Prostate gland (tissue), 2 donors: ENCODE data around the gene CNTNAP1.

Experiments used
- CTCF ChIP-seq, 4 experiments: fragments of 200-600 bp in 2 of 4; fragments of 450-650 bp in 2 of 4; sonication (generic) in 2 of 4; IDR thresholded peaks; 1 replicate in 3 of 4; 2 replicates in 1 of 4; pipeline ENCODE4 v1.5.1; 2016 to 2019; ENCODE audit warnings: antibody characterized with exemption in 4 of 4, mild to moderate bottlenecking in 2 of 4, moderate library complexity in 2 of 4
- POLR2A ChIP-seq: fragments of 450-650 bp; IDR thresholded peaks from one replicate; pipeline ENCODE4 v1.6.1; 2016; ENCODE audit warnings: antibody characterized with exemption, mild to moderate bottlenecking
- POLR2AphosphoS5 ChIP-seq: sonication (generic); formaldehyde crosslinking; IDR thresholded peaks from one replicate; pipeline ENCODE4 v1.6.1; 2017; ENCODE audit warnings: antibody characterized with exemption

GRCh38 chr17:42679492-42680330 is 2.6 kb upstream of the CNTNAP1 start:
- TF ChIP-seq CTCF (IDR thresholded peaks at IDR 0.05) (peak; percentile 86 to 98 (median 96)), POLR2A (peak; percentile 43), POLR2AphosphoS5 (peak; percentile 57)
